ENCODE results near the gene AFF1.

AFF1 gene

GRCh38 chr4:86909546-86910295 is 25.1 kb upstream of the AFF1 start:
- Histone ChIP-seq H3K9ac (ENCODE audit: low read length) (no peak overlapping the region), H3K4me1 (ENCODE audit: control insufficient read depth, insufficient read depth, low read length) (no peaks in the 10 kb centered on the region), H3K4me3 (ENCODE audit: low read length) (no peak overlapping the region), H3K9me3 (ENCODE audit: control insufficient read depth, low read length) (no peaks in the 10 kb centered on the region), H3K27me3 (ENCODE audit: control insufficient read depth, insufficient read depth, low read length) (no peaks in the 10 kb centered on the region), H3K36me3 (ENCODE audit: control insufficient read depth, insufficient read depth, low read length) (no peaks in the 10 kb centered on the region)

- Histone ChIP-seq H3K4me3 (ENCODE audit: low read length) (no peak overlapping the region), H3K36me3 (ENCODE audit: control insufficient read depth, insufficient read depth, low read length) (no peaks in the 10 kb centered on the region)
Observed at GRCh38 chr4:86910369-86910768, 24.4 kb upstream of the AFF1 start.

DNA sequence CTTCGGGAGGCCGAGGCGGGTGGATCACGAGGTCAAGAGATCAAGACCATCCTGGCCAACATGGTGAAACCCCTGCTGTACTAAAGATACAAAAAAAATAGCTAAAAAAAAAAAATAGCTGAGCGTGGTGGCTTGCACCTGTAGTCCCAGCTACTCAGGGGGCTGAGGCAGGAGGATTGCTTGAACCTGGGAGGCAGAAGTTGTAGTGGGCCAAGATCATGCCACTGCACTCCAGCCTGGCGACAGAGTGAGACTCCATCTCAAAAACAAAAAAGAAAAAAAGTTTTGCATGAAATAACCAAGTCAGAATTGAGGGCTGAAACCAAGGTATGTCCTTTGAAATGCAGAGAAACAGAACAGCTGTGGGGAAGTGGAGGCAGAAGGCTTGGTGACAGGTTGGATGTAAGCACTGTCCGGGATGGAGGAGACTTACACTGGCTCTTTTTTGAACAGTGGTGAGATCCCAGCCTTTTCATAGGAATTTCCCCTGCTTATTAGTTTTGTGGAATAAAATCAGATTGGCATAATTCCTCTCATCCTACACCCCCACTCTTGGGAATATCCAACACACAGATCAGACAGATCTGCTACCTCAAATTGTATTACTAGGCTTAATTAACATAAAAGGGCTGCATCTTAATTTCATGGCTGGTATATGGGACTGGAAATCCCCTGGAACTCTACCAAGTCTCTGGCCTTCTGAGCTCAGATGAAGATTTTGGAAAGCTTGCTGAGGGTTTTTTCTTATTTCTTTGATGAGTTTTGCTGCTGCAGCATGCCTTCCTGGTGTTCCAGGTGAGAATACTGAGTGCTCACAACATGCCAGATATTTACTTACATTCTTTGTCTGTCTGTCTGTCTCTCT is 23.8 kb upstream of the AFF1 start:
- Histone ChIP-seq H3K4me3 (ENCODE audit: low read length) (no peak overlapping the region), H3K4me1 (ENCODE audit: control insufficient read depth, insufficient read depth, low read length) (no peaks in the 10 kb centered on the region), H3K27me3 (ENCODE audit: control insufficient read depth, insufficient read depth, low read length) (no peaks in the 10 kb centered on the region), H3K9ac (ENCODE audit: low read length) (no peak overlapping the region), H3K36me3 (ENCODE audit: control insufficient read depth, insufficient read depth, low read length) (no peaks in the 10 kb centered on the region), H3K9me3 (ENCODE audit: control insufficient read depth, low read length) (no peaks in the 10 kb centered on the region)

More at GRCh38 chr4:86910369-86910768, 24.4 kb upstream of the AFF1 start:
- no peaks in the 10 kb centered on the region for H3K27me3 ChIP-seq (ENCODE audit: control insufficient read depth, insufficient read depth, low read length)
- no peaks in the 10 kb centered on the region for H3K9me3 ChIP-seq (ENCODE audit: control insufficient read depth, low read length)
- no peaks in the 10 kb centered on the region for H3K4me1 ChIP-seq (ENCODE audit: control insufficient read depth, insufficient read depth, low read length)
- no peak overlapping the region for H3K9ac ChIP-seq (ENCODE audit: low read length)

GRCh38 chr4:86916392-86916791 is 18.4 kb upstream of the AFF1 start:
- H3K9ac ChIP-seq (ENCODE audit: low read length): no peak overlapping the region
- H3K9me3 ChIP-seq (ENCODE audit: control insufficient read depth, low read length): no peaks in the 10 kb centered on the region
- no peaks in the 10 kb centered on the region for H3K27me3 ChIP-seq (ENCODE audit: control insufficient read depth, insufficient read depth, low read length)
- no peak overlapping the region for H3K4me3 ChIP-seq (ENCODE audit: low read length)
- no peaks in the 10 kb centered on the region for H3K4me1 ChIP-seq (ENCODE audit: control insufficient read depth, insufficient read depth, low read length)
- no peaks in the 10 kb centered on the region for H3K36me3 ChIP-seq (ENCODE audit: control insufficient read depth, insufficient read depth, low read length)

- no peaks in the 10 kb centered on the region for H3K9me3 ChIP-seq (ENCODE audit: control insufficient read depth, low read length)
- H3K27me3 ChIP-seq (ENCODE audit: control insufficient read depth, insufficient read depth, low read length): no peaks in the 10 kb centered on the region
- no peak overlapping the region for H3K9ac ChIP-seq (ENCODE audit: low read length)
- no peaks in the 10 kb centered on the region for H3K36me3 ChIP-seq (ENCODE audit: control insufficient read depth, insufficient read depth, low read length)
- H3K4me1 ChIP-seq (ENCODE audit: control insufficient read depth, insufficient read depth, low read length): no peaks in the 10 kb centered on the region
- H3K4me3 ChIP-seq (ENCODE audit: low read length): no peak overlapping the region
Observed at GRCh38 chr4:86917212-86918039, 17.4 kb upstream of the AFF1 start.

DNA sequence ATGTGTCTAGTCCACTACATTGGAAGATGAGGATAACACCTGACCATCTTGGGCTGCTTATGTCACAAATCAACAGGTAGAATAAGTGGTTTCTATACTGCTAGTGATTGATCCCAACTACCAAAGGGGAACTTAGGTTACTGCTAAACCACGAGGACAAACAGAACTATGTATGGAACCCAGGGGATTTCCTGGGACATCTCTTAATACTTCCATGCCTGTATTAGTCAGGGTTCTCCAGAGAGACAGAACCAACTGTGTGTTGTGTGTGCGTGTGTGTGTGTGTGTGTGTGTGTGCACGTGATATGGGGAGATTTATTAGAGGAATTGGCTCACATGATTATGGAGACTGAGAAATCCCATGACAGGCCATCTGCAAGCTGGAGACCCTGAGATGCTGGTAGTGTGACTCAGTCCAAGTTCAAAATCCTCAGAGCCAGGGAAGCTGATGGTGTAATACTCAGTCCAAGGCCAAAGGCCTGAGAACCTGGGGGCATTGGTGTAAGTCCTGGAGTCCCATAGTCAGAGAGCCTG is 16.2 kb upstream of the AFF1 start:
- no peaks in the 10 kb centered on the region for H3K9me3 ChIP-seq (ENCODE audit: control insufficient read depth, low read length)
- H3K9ac ChIP-seq (ENCODE audit: low read length): no peak overlapping the region
- no peaks in the 10 kb centered on the region for H3K27me3 ChIP-seq (ENCODE audit: control insufficient read depth, insufficient read depth, low read length)
- H3K4me1 ChIP-seq (ENCODE audit: control insufficient read depth, insufficient read depth, low read length): no peaks in the 10 kb centered on the region
- H3K4me3 ChIP-seq (ENCODE audit: low read length): no peak overlapping the region
- no peaks in the 10 kb centered on the region for H3K36me3 ChIP-seq (ENCODE audit: control insufficient read depth, insufficient read depth, low read length)

DNA sequence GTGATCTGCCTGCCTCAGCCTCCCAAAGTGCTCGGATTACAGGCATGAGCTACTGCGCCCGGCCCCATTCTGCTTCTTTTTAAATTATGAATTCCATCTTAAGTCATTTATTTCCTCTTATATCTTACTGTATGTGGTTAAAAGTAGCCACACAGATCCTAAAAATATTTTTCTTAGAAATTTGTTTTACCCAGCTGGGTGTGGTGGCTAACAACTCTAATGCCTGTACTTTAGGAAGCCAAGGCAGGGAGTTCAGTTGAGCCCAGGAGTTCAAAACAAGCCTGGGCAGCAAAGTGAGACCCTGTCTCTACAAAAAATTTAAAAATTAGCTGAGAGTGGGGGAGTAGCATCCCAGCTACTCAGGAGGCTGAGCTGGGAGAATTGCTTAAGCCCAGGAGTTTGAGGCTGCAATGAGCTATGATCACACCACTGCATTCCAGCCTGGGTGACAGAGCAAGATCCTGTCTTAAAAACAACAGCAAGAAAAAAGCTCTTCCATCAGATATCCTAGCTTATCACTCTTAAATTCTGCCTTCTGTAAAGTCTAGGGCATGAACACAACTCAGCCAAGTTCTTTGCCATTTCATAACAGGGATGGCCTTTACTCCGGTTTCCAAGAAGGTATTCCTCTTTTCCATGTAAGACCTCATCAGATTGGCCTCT is 15.1 kb upstream of the AFF1 start:
- no peak overlapping the region for H3K9ac ChIP-seq (ENCODE audit: low read length)
- H3K36me3 ChIP-seq (ENCODE audit: control insufficient read depth, insufficient read depth, low read length): no peaks in the 10 kb centered on the region
- H3K9me3 ChIP-seq (ENCODE audit: control insufficient read depth, low read length): no peaks in the 10 kb centered on the region
- H3K4me1 ChIP-seq (ENCODE audit: control insufficient read depth, insufficient read depth, low read length): no peaks in the 10 kb centered on the region
- H3K4me3 ChIP-seq (ENCODE audit: low read length): no peak overlapping the region
- H3K27me3 ChIP-seq (ENCODE audit: control insufficient read depth, insufficient read depth, low read length): no peaks in the 10 kb centered on the region

DNA sequence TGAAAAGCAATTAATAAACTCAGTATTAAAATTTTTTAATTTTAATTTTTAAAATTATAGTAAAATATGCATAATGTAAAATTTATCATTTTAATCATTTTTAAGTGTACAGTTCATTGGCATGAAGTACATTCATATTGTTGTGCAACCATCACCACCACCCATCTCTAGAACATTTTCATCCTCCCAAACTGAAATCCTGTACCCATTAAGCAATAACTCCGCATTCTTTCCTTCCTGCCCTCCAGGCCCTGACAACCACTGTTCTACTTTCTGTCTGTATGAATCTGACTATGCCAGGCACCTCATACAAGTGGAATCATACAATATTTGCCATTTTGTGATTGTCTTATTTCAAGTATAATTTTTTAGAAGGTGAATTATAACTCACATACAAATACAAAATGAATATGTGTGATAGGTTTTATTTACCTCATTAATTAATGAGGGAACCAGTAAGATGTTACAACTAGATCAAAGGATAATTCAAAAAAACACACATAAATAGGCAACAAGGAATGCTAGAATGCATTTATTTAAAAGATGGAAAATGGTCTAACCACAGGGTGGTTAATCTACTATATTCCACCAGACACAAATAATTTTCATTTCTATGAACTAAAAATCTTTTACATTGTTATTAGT is 13.1 kb upstream of the AFF1 start:
- H3K9me3 ChIP-seq (ENCODE audit: control insufficient read depth, low read length): no peaks in the 10 kb centered on the region

DNA sequence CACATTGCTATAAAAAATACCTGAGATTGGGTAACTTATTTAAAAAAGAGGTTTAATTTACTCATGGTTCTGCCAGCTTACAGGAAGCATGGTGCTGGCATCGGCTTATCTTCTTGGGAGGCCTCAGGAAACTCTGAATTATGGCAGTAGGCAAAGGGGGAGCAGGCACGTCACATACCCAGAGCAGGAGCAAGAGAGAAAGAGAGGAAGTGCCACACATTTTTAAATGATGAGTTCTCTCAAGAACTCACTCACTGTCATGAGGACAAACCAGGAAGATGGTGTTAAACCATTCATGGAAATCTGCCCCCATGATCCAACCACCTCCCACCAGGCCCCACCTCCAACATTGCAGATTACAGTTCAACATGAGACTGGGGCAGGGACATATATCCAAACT is 10.0 kb upstream of the AFF1 start:
- Histone ChIP-seq H3K27me3 (ENCODE audit: control insufficient read depth, insufficient read depth, low read length) (no peaks in the 10 kb centered on the region), H3K9ac (ENCODE audit: low read length) (no peak overlapping the region), H3K4me1 (ENCODE audit: control insufficient read depth, insufficient read depth, low read length) (peaks cover 10% of the 10 kb centered on the region), H3K4me3 (ENCODE audit: low read length) (no peak overlapping the region), H3K9me3 (ENCODE audit: control insufficient read depth, low read length) (no peaks in the 10 kb centered on the region), H3K36me3 (ENCODE audit: control insufficient read depth, insufficient read depth, low read length) (no peaks in the 10 kb centered on the region)

More for the DNA sequence above, 13.1 kb upstream of the AFF1 start:
- H3K36me3 ChIP-seq (ENCODE audit: control insufficient read depth, insufficient read depth, low read length): no peaks in the 10 kb centered on the region
- H3K27me3 ChIP-seq (ENCODE audit: control insufficient read depth, insufficient read depth, low read length): no peaks in the 10 kb centered on the region
- H3K9ac ChIP-seq (ENCODE audit: low read length): no peak overlapping the region
- no peak overlapping the region for H3K4me3 ChIP-seq (ENCODE audit: low read length)
- peaks cover 3% of the 10 kb centered on the region for H3K4me1 ChIP-seq (ENCODE audit: control insufficient read depth, insufficient read depth, low read length)

- Histone ChIP-seq H3K36me3 (ENCODE audit: control insufficient read depth, insufficient read depth, low read length) (no peaks in the 10 kb centered on the region), H3K4me3 (ENCODE audit: low read length) (no peak overlapping the region), H3K9me3 (ENCODE audit: control insufficient read depth, low read length) (no peaks in the 10 kb centered on the region), H3K4me1 (ENCODE audit: control insufficient read depth, insufficient read depth, low read length) (peaks cover 10% of the 10 kb centered on the region), H3K9ac (ENCODE audit: low read length) (no peak overlapping the region), H3K27me3 (ENCODE audit: control insufficient read depth, insufficient read depth, low read length) (no peaks in the 10 kb centered on the region)
Observed at GRCh38 chr4:86926435-86927086, 8.2 kb upstream of the AFF1 start.

Measured in mucosa of stomach (tissue), 1 donor.